H9 (cell line): ENCODE results near the gene FAM174B. TPM values are rescaled to one million over a fixed set of nuclear protein-coding genes. Genes with fewer than 3 reads are reported as not detected.

Experiments used
- DNase-seq: peaks from one replicate; pipeline ENCODE4 v3.0.0-alpha.2; 2017
- H2AFZ ChIP-seq: one replicate; pipeline ENCODE4 v1.6.1; 2013; ENCODE audit warnings: mild to moderate bottlenecking, low read length, control low read depth, moderate library complexity
- H2AK5ac ChIP-seq: 2 replicates; pipeline ENCODE4 v1.6.1; 2013; ENCODE audit warnings: low read length, control low read depth, mixed read lengths; ENCODE audit not compliant: insufficient read length
- H2BK120ac ChIP-seq: one replicate; pipeline ENCODE4 v1.6.1; 2013; ENCODE audit warnings: low read depth, mild to moderate bottlenecking, low read length, control low read depth, inconsistent platforms; ENCODE audit not compliant: poor library complexity, severe bottlenecking
- H2BK12ac ChIP-seq: 2 replicates; pipeline ENCODE4 v1.6.1; 2013; ENCODE audit warnings: low read length, control low read depth, mixed read lengths, low read depth; ENCODE audit not compliant: insufficient read length
- H2BK15ac ChIP-seq: 2 replicates; pipeline ENCODE4 v1.6.1; 2013; ENCODE audit warnings: low read depth, low read length, control low read depth
- H2BK20ac ChIP-seq: one replicate; pipeline ENCODE4 v1.6.1; 2013; ENCODE audit warnings: low read depth, mild to moderate bottlenecking, low read length, control low read depth, inconsistent platforms; ENCODE audit not compliant: poor library complexity, severe bottlenecking
- H2BK5ac ChIP-seq: 2 replicates; pipeline ENCODE4 v1.6.1; 2013; ENCODE audit warnings: low read length, control low read depth, mixed read lengths; ENCODE audit not compliant: insufficient read length
- H3K14ac ChIP-seq: 2 replicates; pipeline ENCODE4 v1.6.1; 2013; ENCODE audit warnings: low read length, control low read depth; ENCODE audit not compliant: insufficient read depth
- H3K18ac ChIP-seq: 2 replicates; pipeline ENCODE4 v1.6.1; 2013; ENCODE audit warnings: low read depth, mild to moderate bottlenecking, mixed read lengths, low read length, control low read depth; ENCODE audit not compliant: insufficient read length
- H3K23ac ChIP-seq: 2 replicates; pipeline ENCODE4 v1.6.1; 2013; ENCODE audit warnings: low read length, control low read depth, mixed read lengths, low read depth; ENCODE audit not compliant: insufficient read length
- H3K23me2 ChIP-seq: 2 replicates; pipeline ENCODE4 v1.6.1; 2013; ENCODE audit warnings: low read depth, mild to moderate bottlenecking, mixed read lengths, low read length, control low read depth; ENCODE audit not compliant: insufficient read length, poor library complexity, severe bottlenecking
- H3K27ac ChIP-seq: 2 replicates; pipeline ENCODE4 v1.5.1; 2013; ENCODE audit warnings: low read length, control low read depth, mixed read lengths, low read depth; ENCODE audit not compliant: insufficient read length
- H3K27me3 ChIP-seq: 2 replicates; pipeline ENCODE4 v1.6.1; 2013; ENCODE audit warnings: low read length, control low read depth, inconsistent platforms; ENCODE audit not compliant: insufficient read depth
- H3K4ac ChIP-seq: 2 replicates; pipeline ENCODE4 v1.6.1; 2013; ENCODE audit warnings: low read depth, mild to moderate bottlenecking, control low read depth, inconsistent platforms, low read length, moderate library complexity
- H3K4me1 ChIP-seq: 2 replicates; pipeline ENCODE4 v1.6.1; 2013; ENCODE audit warnings: low read length, control low read depth, inconsistent platforms; ENCODE audit not compliant: insufficient read depth
- H3K4me2 ChIP-seq: 2 replicates; pipeline ENCODE4 v1.6.1; 2013; ENCODE audit warnings: low read length, control low read depth, mixed read lengths; ENCODE audit not compliant: insufficient read length, insufficient read depth
- H3K56ac ChIP-seq: 2 replicates; pipeline ENCODE4 v1.6.1; 2013; ENCODE audit warnings: low read depth, mild to moderate bottlenecking, mixed read lengths, low read length, control low read depth; ENCODE audit not compliant: insufficient read length
- H3K79me1 ChIP-seq: 2 replicates; pipeline ENCODE4 v1.6.1; 2013; ENCODE audit warnings: low read depth, mild to moderate bottlenecking, moderate library complexity, low read length, control low read depth, inconsistent platforms; ENCODE audit not compliant: insufficient read depth, poor library complexity, severe bottlenecking
- H3K79me2 ChIP-seq: 2 replicates; pipeline ENCODE4 v1.6.1; 2013; ENCODE audit warnings: low read length, control low read depth, inconsistent platforms; ENCODE audit not compliant: insufficient read depth
- H3K9ac ChIP-seq: 2 replicates; pipeline ENCODE4 v1.6.1; 2013; ENCODE audit warnings: low read length, control low read depth, mixed read lengths; ENCODE audit not compliant: insufficient read length; ENCODE audit errors: extremely low read depth
- H3K9me3 ChIP-seq: one replicate; pipeline ENCODE4 v1.6.1; 2013; ENCODE audit warnings: low read depth, low read length, inconsistent platforms; ENCODE audit not compliant: control insufficient read depth
- H3T11ph ChIP-seq: one replicate; pipeline ENCODE4 v1.6.1; 2013; ENCODE audit warnings: mild to moderate bottlenecking, low read length, control low read depth, inconsistent platforms
- H4K20me1 ChIP-seq: one replicate; pipeline ENCODE4 v1.6.1; 2013; ENCODE audit not compliant: control insufficient read depth, insufficient read length, insufficient read depth
- H4K5ac ChIP-seq: 2 replicates; pipeline ENCODE4 v1.6.1; 2013; ENCODE audit warnings: low read depth, mild to moderate bottlenecking, mixed read lengths, low read length, control low read depth; ENCODE audit not compliant: insufficient read length
- H4K8ac ChIP-seq: replicated peaks from 2 replicates; pipeline ENCODE4 v1.6.1; 2013; ENCODE audit warnings: low read length, control low read depth, mixed read lengths, low read depth; ENCODE audit not compliant: insufficient read length
- H4K91ac ChIP-seq: 2 replicates; pipeline ENCODE4 v1.6.1; 2013; ENCODE audit warnings: low read depth, mild to moderate bottlenecking, moderate library complexity, mixed read lengths, low read length, control low read depth; ENCODE audit not compliant: insufficient read length
- H3K27ac Mint-ChIP-seq, 3 experiments: 2 replicates in 2 of 3; 3 replicates in 1 of 3; pipeline ENCODE4 v1.8.0; 2020 to 2021; ENCODE audit warnings: mixed read lengths in 3 of 3, mild to moderate bottlenecking in 1 of 3, moderate library complexity in 1 of 3
- H3K27me3 Mint-ChIP-seq: 2 replicates; pipeline ENCODE4 v1.8.0; 2021; ENCODE audit warnings: low read depth, mild to moderate bottlenecking, moderate library complexity, mixed read lengths
- H3K36me3 Mint-ChIP-seq, 3 experiments: 2 replicates in 2 of 3; 3 replicates in 1 of 3; pipeline ENCODE4 v1.8.0; 2020 to 2021; ENCODE audit warnings: low read depth in 3 of 3, mixed read lengths in 3 of 3; ENCODE audit not compliant: insufficient read depth in 1 of 3
- H3K4me1 Mint-ChIP-seq, 2 experiments: 2 replicates each; pipeline ENCODE4 v1.8.0; 2020; ENCODE audit warnings: mixed read lengths in 2 of 2
- H3K4me3 Mint-ChIP-seq, 2 experiments: 2 replicates in 1 of 2; 3 replicates in 1 of 2; pipeline ENCODE4 v1.8.0; 2020 to 2021; ENCODE audit warnings: mild to moderate bottlenecking in 2 of 2, mixed read lengths in 2 of 2, moderate library complexity in 1 of 2
- H3K9me3 Mint-ChIP-seq, 2 experiments: 2 replicates in 1 of 2; 3 replicates in 1 of 2; pipeline ENCODE4 v1.8.0; 2020; ENCODE audit warnings: mild to moderate bottlenecking in 2 of 2, mixed read lengths in 2 of 2, moderate library complexity in 1 of 2
- CTCF ChIP-seq: fragments of 200-600 bp; sonication (generic); conservative IDR thresholded peaks from 3 replicates; pipeline ENCODE4 v1.8.0; 2021; ENCODE audit warnings: antibody characterized with exemption, mild to moderate bottlenecking
- WGBS: extraction: QIAGEN DNeasy Blood & Tissue Kit; methylation state at CpG from one replicate; pipeline ENCODE4 v1.1.7; 2013; ENCODE audit warnings: missing lambda C conversion rate, low lambda C conversion rate, mixed read lengths; ENCODE audit not compliant: insufficient read length; ENCODE audit errors: extremely low coverage; 5-methylcytosine and 5-hydroxymethylcytosine counted together
- total RNA-seq: library from RNA; stranded (reverse); gene quantifications from 2 replicates; pipeline ENCODE4 v1.2.1, GENCODE V29; 2021

FAM174B gene
- total RNA-seq, 1 experiment from 2014 or later = 38.0 TPM

GRCh38 chr15:92653366-92653765, 2.2 kb downstream of the FAM174B start:
- no CpG with 5 or more reads among the region's 5 CpGs for WGBS
- no peak overlapping the region for H3K14ac ChIP-seq
- no peak overlapping the region for H3K4me3 Mint-ChIP-seq

More at GRCh38 chr15:92653366-92653765, 2.2 kb downstream of the FAM174B start:
- Histone ChIP-seq H3K9me3 (no peaks in the 10 kb centered on the region), H4K91ac (no peak overlapping the region), H2BK12ac (no peak overlapping the region), H3K79me1 (no peaks in the 10 kb centered on the region), H2BK15ac (no peak overlapping the region), H3T11ph (no peak overlapping the region), H2AFZ (no peak overlapping the region), H2AK5ac (no peak overlapping the region), H3K27ac (no peak overlapping the region), H3K9ac (no peak overlapping the region), H4K8ac (no peak overlapping the region), H3K4me1 (peaks cover 6% of the 10 kb centered on the region), H2BK20ac (no peak overlapping the region), H3K56ac (no peak overlapping the region), H3K4ac (no peak overlapping the region), H3K4me2 (no peak overlapping the region), H4K20me1 (peaks cover 2% of the 10 kb centered on the region), H4K5ac (no peak overlapping the region), H2BK5ac (no peak overlapping the region), H3K23ac (no peak overlapping the region), H3K79me2 (no peaks in the 10 kb centered on the region; the same call in 1 of the 2 replicates), H3K27me3 (no peaks in the 10 kb centered on the region; the same call in 1 of the 2 replicates), H3K18ac (no peak overlapping the region), H3K23me2 (no peaks in the 10 kb centered on the region), H2BK120ac (no peak overlapping the region)
- TF ChIP-seq CTCF = no peak
- Mint-ChIP-seq H3K9me3 (peaks cover 2 to 5% of the 10 kb centered on the region in 2 experiments; a peak in 3 of 5 replicates), H3K4me1 (peaks cover 57 to 61% of the 10 kb centered on the region in 2 experiments), H3K27ac (no peak overlapping the region; a peak in 1 of 7 replicates), H3K27me3 (peaks cover 19% of the 10 kb centered on the region), H3K36me3 (peaks cover 2 to 29% (median 28%) of the 10 kb centered on the region in 3 experiments; a peak in 6 of 7 replicates)
- DNase-seq = no peak
